Renal pelvis (tissue), 4 donors: Measurements from ENCODE around the gene NAGLU. TPM values are rescaled to one million over a fixed set of nuclear protein-coding genes. Genes with fewer than 3 reads are reported as not detected.

Experiments
- DNase-seq: peaks from one replicate; pipeline ENCODE4 v3.0.0-alpha.2; 2013
- polyA plus RNA-seq, 3 donors: library from polyadenylated mRNA; unstranded; fragments of 120-200 nt; gene quantifications; one replicate each; pipeline ENCODE4 v1.2.1, GENCODE V29; 2013; ENCODE audit not compliant: insufficient read length in 3 of 3

NAGLU gene
- polyA plus RNA-seq, 3 donors, result 27.3 to 29.5 (median 29.5) TPM

GRCh38 chr17:42562388-42563142, 26.5 kb downstream of the NAGLU start:
- DNase-seq, result no peak

GRCh38 chr17:42563143-42563509, 27.1 kb downstream of the NAGLU start:
- DNase-seq, result no peak

- no peak for DNase-seq
Observed at GRCh38 chr17:42563543-42563942, 27.5 kb downstream of the NAGLU start.

- no peak for DNase-seq
Observed at GRCh38 chr17:42563950-42564349, 27.9 kb downstream of the NAGLU start.

- no peak for DNase-seq
Observed at GRCh38 chr17:42564815-42565522, 28.9 kb downstream of the NAGLU start.

GRCh38 chr17:42565523-42566214, 29.6 kb downstream of the NAGLU start:
- no peak for DNase-seq

- DNase-seq, result no peak
Observed at GRCh38 chr17:42566215-42566882, 30.3 kb downstream of the NAGLU start.

GRCh38 chr17:42566883-42567573, 31.0 kb downstream of the NAGLU start, which contains the start of gene MLX:
Gene MLX (plus strand): TSS chr17:42567100. CDS start chr17:42567125, 25 bp downstream.
- peak; percentile 91 for DNase-seq

- no peak for DNase-seq
Observed at GRCh38 chr17:42568341-42569111, 32.5 kb downstream of the NAGLU start.

GRCh38 chr17:42571435-42572225, 35.6 kb downstream of the NAGLU start:
- no peak for DNase-seq

GRCh38 chr17:42573095-42573494, 37.1 kb downstream of the NAGLU start:
- DNase-seq, result no peak

- DNase-seq, result no peak
Observed at GRCh38 chr17:42574463-42574862, 38.4 kb downstream of the NAGLU start.

GRCh38 chr17:42577140-42577531, 41.1 kb downstream of the NAGLU start:
- no peak for DNase-seq

GRCh38 chr17:42577532-42578281, 41.7 kb downstream of the NAGLU start, which contains the start of gene PSMC3IP:
Gene PSMC3IP (minus strand): TSS chr17:42577729. CDS start chr17:42577686, 43 bp downstream.
- peak; percentile 94 for DNase-seq

GRCh38 chr17:42578282-42578869, 42.3 kb downstream of the NAGLU start:
- peak; percentile 81 for DNase-seq

GRCh38 chr17:42579794-42580551, 43.9 kb downstream of the NAGLU start:
- DNase-seq, result no peak

- DNase-seq, result no peak
Observed at GRCh38 chr17:42581744-42582270, 45.8 kb downstream of the NAGLU start.

- DNase-seq, result no peak
Observed at GRCh38 chr17:42584880-42585279, 48.8 kb downstream of the NAGLU start.
